ENCODE data around the gene GFRA1. TPM values are rescaled to one million over a fixed set of nuclear protein-coding genes. Genes with fewer than 3 reads are reported as not detected.

The GFRA1 gene
- total and polyA plus RNA-seq, 2 donors (not counting 1 experiment from before 2014, with no cell fraction given): not detected

DNA sequence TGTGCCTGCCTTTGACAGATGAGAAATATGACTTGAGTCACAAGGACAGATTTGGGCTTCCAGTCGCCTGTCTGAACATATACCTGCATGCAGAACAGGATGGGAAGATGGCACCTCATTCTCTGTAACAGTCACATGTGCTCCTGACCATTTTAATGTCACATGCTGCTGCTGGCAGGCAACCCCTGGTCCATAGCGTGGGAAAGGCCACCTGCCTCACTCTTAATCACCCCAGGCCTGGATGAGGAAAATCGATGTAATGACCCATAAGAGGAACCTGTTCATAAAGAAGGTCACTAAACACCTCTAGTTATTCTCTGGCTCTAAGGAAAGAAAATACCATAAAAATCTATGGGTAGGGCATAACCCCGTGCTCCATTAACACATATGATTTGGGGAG is 110.2 kb downstream of the GFRA1 start:
- no peaks in the 10 kb centered on the region for H4K20me1 ChIP-seq (ENCODE audit: control insufficient read depth, insufficient read depth, low read length, poor library complexity, severe bottlenecking)
- no peak overlapping the region for H3K27ac ChIP-seq (ENCODE audit: low read length in 2 of 2)
- no peak overlapping the region for H3K4me3 ChIP-seq (ENCODE audit: control extremely low read depth in 1 of 5, extremely low read depth in 1 of 5, insufficient read depth in 1 of 5, low read depth in 2 of 5, low read length in 4 of 5)
- 100% methylated on average over 1 of the region's 4 CpGs for WGBS (ENCODE audit: insufficient coverage)
- no peak overlapping the region for H3K27ac Mint-ChIP-seq
- ChIA-PET CTCF (no interaction called here), POLR2A (no interaction called here)
- H3K4me1 ChIP-seq (ENCODE audit: control insufficient read depth in 2 of 2, insufficient read depth in 2 of 2, low read length in 2 of 2): no peaks in the 10 kb centered on the region
- no peak overlapping the region for H3K9ac ChIP-seq (ENCODE audit: low read length)
- H3K79me2 ChIP-seq (ENCODE audit: control insufficient read depth, insufficient read depth, low read length): no peaks in the 10 kb centered on the region
- no peaks in the 10 kb centered on the region for H3K4me1 Mint-ChIP-seq
- intact Hi-C loops (cut with micrococcal nuclease): no loop called here
- H3K4me2 ChIP-seq (replicated peaks; ENCODE audit: low read depth, low read length, poor library complexity, severe bottlenecking): no peak overlapping the region
- H2AFZ ChIP-seq (ENCODE audit: insufficient read depth, low read depth, low read length, poor library complexity, severe bottlenecking): no peak overlapping the region
- no peaks in the 10 kb centered on the region for H3K27me3 Mint-ChIP-seq
- DNase-seq: no peak
- peaks cover 9% of the 10 kb centered on the region for H3K9me3 Mint-ChIP-seq (ENCODE audit: insufficient read depth)
- no peak for TF ChIP-seq CTCF (IDR thresholded peaks at IDR 0.05)
- no peak for TF ChIP-seq EZH2 (IDR thresholded peaks at IDR 0.05; ENCODE audit: borderline replicate concordance, insufficient read depth, low read depth, low read length, poor library complexity, severe bottlenecking)
- H3K9me3 ChIP-seq (ENCODE audit: control extremely low read depth in 1 of 3, control insufficient read depth in 2 of 3, insufficient read depth in 1 of 3, low read length in 2 of 3): peaks cover 0 to 22% (median 0%) of the 10 kb centered on the region in 3 donors
- H3K4me3 Mint-ChIP-seq: no peak overlapping the region
- no peak for ATAC-seq (ENCODE audit: low read depth)
- no peaks in the 10 kb centered on the region for H3K27me3 ChIP-seq (replicated peaks in 1 of 4; ENCODE audit: control extremely low read depth in 1 of 4, control insufficient read depth in 3 of 4, insufficient read depth in 4 of 4, low read length in 3 of 4)
- no peaks in the 10 kb centered on the region for H3K36me3 ChIP-seq (replicated peaks in 1 of 2; ENCODE audit: control extremely low read depth in 1 of 2, control insufficient read depth in 1 of 2, extremely low read depth in 1 of 2, insufficient read depth in 2 of 2, low read length in 1 of 2)

GRCh38 chr10:116160271-116160670 is 112.7 kb downstream of the GFRA1 start:
- Histone ChIP-seq H3K4me1 (ENCODE audit: control insufficient read depth in 2 of 2, insufficient read depth in 2 of 2, low read length in 2 of 2) (no peaks in the 10 kb centered on the region), H3K79me2 (ENCODE audit: control insufficient read depth, insufficient read depth, low read length) (no peaks in the 10 kb centered on the region), H2AFZ (ENCODE audit: insufficient read depth, low read depth, low read length, poor library complexity, severe bottlenecking) (no peak overlapping the region), H3K27me3 (replicated peaks in 1 of 4; ENCODE audit: control extremely low read depth in 1 of 4, control insufficient read depth in 3 of 4, insufficient read depth in 4 of 4, low read length in 3 of 4) (no peaks in the 10 kb centered on the region), H3K27ac (ENCODE audit: low read length in 2 of 2) (no peak overlapping the region), H3K9ac (ENCODE audit: low read length) (no peak overlapping the region), H3K4me3 (ENCODE audit: control extremely low read depth in 1 of 5, extremely low read depth in 1 of 5, insufficient read depth in 1 of 5, low read depth in 2 of 5, low read length in 4 of 5) (no peak overlapping the region), H3K36me3 (replicated peaks in 1 of 2; ENCODE audit: control extremely low read depth in 1 of 2, control insufficient read depth in 1 of 2, extremely low read depth in 1 of 2, insufficient read depth in 2 of 2, low read length in 1 of 2) (no peaks in the 10 kb centered on the region), H4K20me1 (ENCODE audit: control insufficient read depth, insufficient read depth, low read length, poor library complexity, severe bottlenecking) (no peaks in the 10 kb centered on the region), H3K4me2 (replicated peaks; ENCODE audit: low read depth, low read length, poor library complexity, severe bottlenecking) (no peak overlapping the region), H3K9me3 (ENCODE audit: control extremely low read depth in 1 of 3, control insufficient read depth in 2 of 3, insufficient read depth in 1 of 3, low read length in 2 of 3) (peaks cover 0 to 22% (median 0%) of the 10 kb centered on the region in 3 donors)
- Mint-ChIP-seq H3K27me3 (no peaks in the 10 kb centered on the region), H3K4me3 (no peak overlapping the region), H3K9me3 (ENCODE audit: insufficient read depth) (peaks cover 2% of the 10 kb centered on the region), H3K4me1 (no peaks in the 10 kb centered on the region), H3K27ac (no peak overlapping the region)
- POLR2A ChIA-PET: no interaction called here
- no peak for DNase-seq
- CTCF ChIA-PET: no interaction called here
- no peak for TF ChIP-seq EZH2 (IDR thresholded peaks at IDR 0.05; ENCODE audit: borderline replicate concordance, insufficient read depth, low read depth, low read length, poor library complexity, severe bottlenecking)
- TF ChIP-seq CTCF (IDR thresholded peaks at IDR 0.05): no peak
- WGBS (ENCODE audit: insufficient coverage): no CpG with 5 or more reads among the region's 2 CpGs
- intact Hi-C loops (cut with micrococcal nuclease): no loop called here
- ATAC-seq (ENCODE audit: low read depth): no peak

Measured in B cell (primary cell).